ENCODE measurements around the gene LHX4. TPM values are rescaled to one million over a fixed set of nuclear protein-coding genes. Genes with fewer than 3 reads are reported as not detected.

The LHX4 gene
- total RNA-seq, 1 donor from 2014 or later: 0.36 TPM

- Histone ChIP-seq H3K9me3 (ENCODE audit: insufficient read depth, low read depth, low read length) (no peaks in the 10 kb centered on the region), H2AFZ (ENCODE audit: low read depth, low read length) (no peak overlapping the region), H3K4me2 (ENCODE audit: low read length) (no peak overlapping the region), H3K36me3 (ENCODE audit: insufficient read depth, low read length) (no peaks in the 10 kb centered on the region), H3K4me1 (ENCODE audit: insufficient read depth, low read length) (peaks cover 5% of the 10 kb centered on the region), H3K27ac (ENCODE audit: low read depth, low read length) (no peak overlapping the region), H3K27me3 (ENCODE audit: insufficient read depth, low read length) (peaks cover 71% of the 10 kb centered on the region), H4K20me1 (ENCODE audit: insufficient read depth, low read length) (no peaks in the 10 kb centered on the region), H3K4me3 (ENCODE audit: insufficient read depth, low read depth, low read length) (no peak overlapping the region), H3K9ac (ENCODE audit: low read length) (no peak overlapping the region), H3K79me2 (ENCODE audit: insufficient read depth, low read length) (no peaks in the 10 kb centered on the region)
- Mint-ChIP-seq H3K4me1 (ENCODE audit: low read depth, unreplicated experiment) (no peaks in the 10 kb centered on the region), H3K27ac (ENCODE audit: unreplicated experiment) (no peak overlapping the region), H3K36me3 (ENCODE audit: low read depth, unreplicated experiment) (no peaks in the 10 kb centered on the region), H3K4me3 (ENCODE audit: unreplicated experiment) (no peak overlapping the region), H3K9me3 (ENCODE audit: unreplicated experiment) (peaks cover 6% of the 10 kb centered on the region), H3K27me3 (ENCODE audit: low read depth, unreplicated experiment) (peaks cover 79% of the 10 kb centered on the region)
- DNase-seq (ENCODE audit: low read depth) (no peak), FAIRE-seq (no peak)
- TF ChIP-seq CTCF (IDR thresholded peaks at IDR 0.05; ENCODE audit: insufficient read depth, low read depth, low read length) (no peak), EZH2 (IDR thresholded peaks at IDR 0.05; ENCODE audit: insufficient read depth, low read length) (no peak)
Observed at GRCh38 chr1:180224902-180225301, 5.2 kb upstream of the LHX4 start.

GRCh38 chr1:180225403-180225802, 4.7 kb upstream of the LHX4 start:
- Mint-ChIP-seq H3K9me3 (ENCODE audit: unreplicated experiment) (peaks cover 6% of the 10 kb centered on the region), H3K27ac (ENCODE audit: unreplicated experiment) (no peak overlapping the region), H3K36me3 (ENCODE audit: low read depth, unreplicated experiment) (no peaks in the 10 kb centered on the region), H3K4me1 (ENCODE audit: low read depth, unreplicated experiment) (no peaks in the 10 kb centered on the region), H3K27me3 (ENCODE audit: low read depth, unreplicated experiment) (peaks cover 74% of the 10 kb centered on the region), H3K4me3 (ENCODE audit: unreplicated experiment) (no peak overlapping the region)
- Histone ChIP-seq H3K4me2 (ENCODE audit: low read length) (no peak overlapping the region), H3K4me3 (ENCODE audit: insufficient read depth, low read depth, low read length) (no peak overlapping the region), H3K36me3 (ENCODE audit: insufficient read depth, low read length) (no peaks in the 10 kb centered on the region), H3K27ac (ENCODE audit: low read depth, low read length) (no peak overlapping the region), H3K27me3 (ENCODE audit: insufficient read depth, low read length) (peaks cover 73% of the 10 kb centered on the region), H3K9me3 (ENCODE audit: insufficient read depth, low read depth, low read length) (no peaks in the 10 kb centered on the region), H4K20me1 (ENCODE audit: insufficient read depth, low read length) (no peaks in the 10 kb centered on the region), H3K4me1 (ENCODE audit: insufficient read depth, low read length) (peaks cover 8% of the 10 kb centered on the region), H2AFZ (ENCODE audit: low read depth, low read length) (no peak overlapping the region), H3K79me2 (ENCODE audit: insufficient read depth, low read length) (no peaks in the 10 kb centered on the region), H3K9ac (ENCODE audit: low read length) (no peak overlapping the region)
- FAIRE-seq (no peak), DNase-seq (ENCODE audit: low read depth) (no peak)
- TF ChIP-seq CTCF (IDR thresholded peaks at IDR 0.05; ENCODE audit: insufficient read depth, low read depth, low read length) (no peak), EZH2 (IDR thresholded peaks at IDR 0.05; ENCODE audit: insufficient read depth, low read length) (no peak)

GRCh38 chr1:180227861-180228647, 2.0 kb upstream of the LHX4 start:
- Mint-ChIP-seq H3K27ac (ENCODE audit: unreplicated experiment) (peak overlapping the region; percentile 84), H3K9me3 (ENCODE audit: unreplicated experiment) (peaks cover 3% of the 10 kb centered on the region), H3K4me1 (ENCODE audit: low read depth, unreplicated experiment) (no peaks in the 10 kb centered on the region), H3K36me3 (ENCODE audit: low read depth, unreplicated experiment) (no peaks in the 10 kb centered on the region), H3K4me3 (ENCODE audit: unreplicated experiment) (peak overlapping the region; percentile 68), H3K27me3 (ENCODE audit: low read depth, unreplicated experiment) (peaks cover 71% of the 10 kb centered on the region)
- FAIRE-seq: no peak
- Histone ChIP-seq H3K79me2 (ENCODE audit: insufficient read depth, low read length) (no peaks in the 10 kb centered on the region), H4K20me1 (ENCODE audit: insufficient read depth, low read length) (peaks cover 15% of the 10 kb centered on the region), H3K36me3 (ENCODE audit: insufficient read depth, low read length) (no peaks in the 10 kb centered on the region), H3K4me2 (ENCODE audit: low read length) (no peak overlapping the region), H3K27ac (ENCODE audit: low read depth, low read length) (no peak overlapping the region), H3K4me3 (ENCODE audit: insufficient read depth, low read depth, low read length) (no peak overlapping the region), H2AFZ (ENCODE audit: low read depth, low read length) (no peak overlapping the region), H3K9ac (ENCODE audit: low read length) (no peak overlapping the region), H3K27me3 (ENCODE audit: insufficient read depth, low read length) (peaks cover 87% of the 10 kb centered on the region), H3K9me3 (ENCODE audit: insufficient read depth, low read depth, low read length) (no peaks in the 10 kb centered on the region), H3K4me1 (ENCODE audit: insufficient read depth, low read length) (peaks cover 13% of the 10 kb centered on the region)
- DNase-seq (ENCODE audit: low read depth): no peak
- peak; percentile 19 for TF ChIP-seq EZH2 (IDR thresholded peaks at IDR 0.05; ENCODE audit: insufficient read depth, low read length)
- TF ChIP-seq CTCF (IDR thresholded peaks at IDR 0.05; ENCODE audit: insufficient read depth, low read depth, low read length): no peak

Measured in astrocyte (in vitro differentiated cells and primary cell).